Lung (tissue), 12 donors: ENCODE results near the gene RASGEF1C. TPM values are rescaled to one million over a fixed set of nuclear protein-coding genes. Genes with fewer than 3 reads are reported as not detected.

Experiments
- ATAC-seq: fragments of 200-7000 bp; cut with Tn5 transposase; one replicate; pipeline ENCODE4 v1.9.1; 2020; ENCODE audit warnings: moderate number of reproducible peaks; ENCODE audit not compliant: insufficient read depth, low FRiP score
- DNase-seq, 3 donors: peaks; one replicate each; pipeline ENCODE4 v3.0.0-alpha.2; 2013 to 2017
- H3K27ac ChIP-seq, 2 donors: one replicate each; pipeline ENCODE4 v1.5.1; 2013; ENCODE audit warnings: mild to moderate bottlenecking in 2 of 2, moderate library complexity in 2 of 2, control low read depth in 1 of 2, inconsistent platforms in 1 of 2, low read depth in 1 of 2, low read length in 1 of 2
- H3K27me3 ChIP-seq, 3 donors: one replicate each; pipeline ENCODE4 v1.5.1; 2013; ENCODE audit warnings: low read length in 2 of 3; ENCODE audit not compliant: control insufficient read depth in 3 of 3, insufficient read depth in 3 of 3
- H3K36me3 ChIP-seq, 4 donors: one replicate each; pipeline ENCODE4 v1.5.1; 2013; ENCODE audit warnings: low read length in 4 of 4, mild to moderate bottlenecking in 1 of 4, moderate library complexity in 1 of 4; ENCODE audit not compliant: control insufficient read depth in 4 of 4, insufficient read depth in 4 of 4
- H3K4me1 ChIP-seq, 5 donors: one replicate each; pipeline ENCODE4 v1.5.1; 2013; ENCODE audit warnings: low read length in 5 of 5, mild to moderate bottlenecking in 2 of 5, moderate library complexity in 1 of 5; ENCODE audit not compliant: control insufficient read depth in 5 of 5, insufficient read depth in 5 of 5
- H3K4me3 ChIP-seq: one replicate; pipeline ENCODE4 v1.5.1; 2013; ENCODE audit warnings: mild to moderate bottlenecking, control low read depth, moderate library complexity
- H3K9ac ChIP-seq, 2 donors: one replicate each; pipeline ENCODE4 v1.5.1; 2013; ENCODE audit warnings: low read length in 2 of 2, control low read depth in 1 of 2; ENCODE audit not compliant: insufficient read depth in 1 of 2
- H3K9me3 ChIP-seq, 4 donors: one replicate each; pipeline ENCODE4 v1.5.1; 2013; ENCODE audit warnings: low read length in 3 of 4, mild to moderate bottlenecking in 1 of 4, moderate library complexity in 1 of 4; ENCODE audit not compliant: control insufficient read depth in 4 of 4, insufficient read depth in 3 of 4
- CTCF ChIP-seq: IDR thresholded peaks from 2 replicates; pipeline ENCODE4 v1.5.1; 2012; ENCODE audit warnings: mild to moderate bottlenecking; ENCODE audit errors: control extremely low read depth, extremely low read depth
- WGBS, 2 donors: extraction: QIAGEN DNeasy Blood & Tissue Kit; methylation state at CpG; one replicate each; pipeline ENCODE4 v1.1.7; 2013; 5-methylcytosine and 5-hydroxymethylcytosine counted together
- polyA plus RNA-seq, 2 donors: library from polyadenylated mRNA; stranded (reverse); fragments of 200-250 nt; gene quantifications; one replicate each; pipeline ENCODE4 v1.2.1, GENCODE V29; 2013
- total RNA-seq, 2 donors: library from RNA; depleted of rRNA in 1 of 2; stranded (reverse); fragments of >200 nt in 1 of 2; gene quantifications; one replicate each; pipeline ENCODE4 v1.2.1, GENCODE V29; 2014 to 2021
- donor health status: control.
- donor health status: control.
- donor health status: Bipolar disorder and iron deficiency.
- donor health status: healthy.
- donor health status: DM: yes; HTN: yes; CAD: no.

Gene RASGEF1C
- total and polyA plus RNA-seq, 4 donors, result 0.03 to 0.31 TPM; not detected in 2

DNA sequence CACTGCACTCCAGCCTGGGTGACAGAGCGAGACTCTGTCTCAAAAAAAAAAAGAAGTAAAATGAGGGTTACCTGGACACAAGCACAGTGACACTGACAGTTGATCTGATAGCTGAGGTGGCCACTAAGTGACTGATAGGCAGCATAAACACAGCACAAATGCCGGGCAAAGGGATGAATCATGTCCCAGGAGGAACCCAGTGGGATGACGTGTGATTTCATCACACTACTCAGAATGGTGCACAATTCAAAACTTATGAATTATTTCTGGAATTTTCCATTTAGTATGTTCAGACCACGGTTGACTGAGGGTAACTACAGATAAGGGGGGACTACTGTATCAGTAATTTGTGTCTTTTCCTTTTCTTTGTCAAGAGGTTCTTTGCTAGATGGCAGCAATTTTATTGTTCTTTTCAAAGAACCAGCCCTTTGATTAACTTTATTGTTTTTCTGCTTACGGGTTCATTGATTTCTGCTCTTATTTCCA, 103.1 kb downstream of the RASGEF1C start:
- ATAC-seq, result no peak
- Histone ChIP-seq H3K9ac (no peak overlapping the region), H3K9me3 (peaks cover 0 to 7% (median 2%) of the 10 kb centered on the region in 4 donors), H3K27me3 (no peaks in the 10 kb centered on the region), H3K36me3 (no peaks in the 10 kb centered on the region), H3K4me1 (no peaks in the 10 kb centered on the region), H3K4me3 (no peak overlapping the region), H3K27ac (no peak overlapping the region)
- DNase-seq, result no peak
- no peak for TF ChIP-seq CTCF
- WGBS, 2 donors, result 77 to 84% methylated on average over 5 of the region's 5 CpGs

DNA sequence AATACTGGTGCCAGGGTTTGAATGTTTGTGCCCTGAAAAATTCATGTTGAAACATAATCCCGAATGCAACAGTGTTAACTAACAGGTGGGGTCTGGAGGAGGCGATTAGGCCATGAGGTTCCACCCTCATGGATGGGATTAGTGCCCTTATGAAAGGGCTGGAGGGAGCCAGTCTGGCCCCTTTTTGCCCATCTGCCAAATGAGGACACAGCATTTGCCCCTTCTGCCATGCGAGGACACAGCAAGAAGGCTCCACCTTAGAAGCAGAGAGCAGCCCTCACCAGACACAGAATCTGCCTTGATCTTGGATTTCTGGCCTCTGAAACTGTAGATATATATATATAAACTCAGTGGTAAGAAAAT, 104.9 kb downstream of the RASGEF1C start:
- Histone ChIP-seq H3K36me3 (no peaks in the 10 kb centered on the region), H3K4me1 (no peaks in the 10 kb centered on the region), H3K27ac (no peak overlapping the region), H3K4me3 (no peak overlapping the region), H3K9me3 (peaks cover 0 to 7% (median 2%) of the 10 kb centered on the region in 4 donors), H3K27me3 (no peaks in the 10 kb centered on the region), H3K9ac (no peak overlapping the region)
- DNase-seq, result no peak
- ATAC-seq, result no peak
- WGBS, 2 donors, result 95 to 96% methylated on average over 3 of the region's 3 CpGs
- no peak for TF ChIP-seq CTCF

- peaks cover 0 to 7% (median 2%) of the 10 kb centered on the region in 4 donors for H3K9me3 ChIP-seq
- no peaks in the 10 kb centered on the region for H3K36me3 ChIP-seq
- 72 to 81% methylated on average over 6 of the region's 6 CpGs for WGBS, 2 donors
- H3K27me3 ChIP-seq, result no peaks in the 10 kb centered on the region
- H3K9ac ChIP-seq, result no peak overlapping the region
- ATAC-seq (no peak), DNase-seq (no peak)
- TF ChIP-seq CTCF, result no peak
- no peaks in the 10 kb centered on the region for H3K4me1 ChIP-seq
- no peak overlapping the region for H3K27ac ChIP-seq
- no peak overlapping the region for H3K4me3 ChIP-seq
Observed at GRCh38 chr5:180103487-180104167, 105.4 kb downstream of the RASGEF1C start.
